ENCODE measurements around the gene KIF16B. TPM values are rescaled to one million over a fixed set of nuclear protein-coding genes. Genes with fewer than 3 reads are reported as not detected.

KIF16B gene
- polyA plus RNA-seq, 1 experiment: 10.2 TPM

GRCh38 chr20:16493486-16493885, 79.8 kb downstream of the KIF16B start:
- Histone ChIP-seq H3K27me3 (ENCODE audit: control insufficient read depth, insufficient read depth, low read length) (no peaks in the 10 kb centered on the region), H3K9me3 (ENCODE audit: control insufficient read depth, insufficient read depth, low read length) (no peaks in the 10 kb centered on the region), H3K27ac (ENCODE audit: low read depth, low read length) (no peak overlapping the region), H3K4me3 (ENCODE audit: low read depth, low read length) (no peak overlapping the region)
- DNase-seq (ENCODE audit: low read depth, low spot score): no peak
- ChIA-PET POLR2A (no interaction called here), CTCF (interaction anchor here (1.0 kb wide), 1 partner anchor 18 kb away, joined by 5 read pairs; no protein-coding TSS in a partner anchor)
- no peak for TF ChIP-seq CTCF (IDR thresholded peaks at IDR 0.05; ENCODE audit: low read depth, low read length)

DNA sequence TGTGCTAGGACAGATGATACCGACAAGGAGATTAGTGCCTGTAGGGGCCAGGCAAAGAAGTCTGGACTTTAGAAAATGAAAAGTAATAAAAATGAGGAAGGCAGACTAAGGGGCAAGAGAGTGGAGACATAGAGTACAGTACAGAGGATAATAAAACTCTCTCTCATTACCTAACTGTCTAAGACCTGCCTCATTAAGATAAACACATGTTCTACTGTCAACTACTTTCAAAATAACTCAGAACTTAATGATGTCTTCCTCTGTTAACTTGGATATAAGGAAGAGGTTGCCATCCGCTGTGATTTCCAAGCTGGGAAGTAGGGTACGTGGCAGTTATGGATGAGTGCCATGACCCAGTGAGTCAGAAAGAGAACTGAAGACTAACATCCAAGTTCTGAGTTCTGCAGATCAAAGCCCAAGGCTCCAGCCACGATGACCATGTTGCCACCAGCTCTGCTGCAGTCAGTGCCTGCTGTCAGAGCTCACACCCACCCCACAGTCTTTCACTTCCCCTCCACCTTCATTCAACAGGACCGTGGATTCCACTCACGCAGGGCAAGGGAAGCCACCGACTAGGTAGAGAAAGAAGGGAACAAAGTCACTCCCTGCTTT, 81.8 kb downstream of the KIF16B start:
- ChIA-PET CTCF (interaction anchor here (1.2 kb wide), 1 partner anchor 16 kb away, joined by 9 read pairs; no protein-coding TSS in a partner anchor), POLR2A (no interaction called here)
- Histone ChIP-seq H3K27ac (ENCODE audit: low read depth, low read length) (no peak overlapping the region), H3K27me3 (ENCODE audit: control insufficient read depth, insufficient read depth, low read length) (no peaks in the 10 kb centered on the region), H3K9me3 (ENCODE audit: control insufficient read depth, insufficient read depth, low read length) (no peaks in the 10 kb centered on the region), H3K4me3 (ENCODE audit: low read depth, low read length) (no peak overlapping the region)
- TF ChIP-seq CTCF (IDR thresholded peaks at IDR 0.05; ENCODE audit: low read depth, low read length): no peak
- DNase-seq (ENCODE audit: low read depth, low spot score): no peak

DNA sequence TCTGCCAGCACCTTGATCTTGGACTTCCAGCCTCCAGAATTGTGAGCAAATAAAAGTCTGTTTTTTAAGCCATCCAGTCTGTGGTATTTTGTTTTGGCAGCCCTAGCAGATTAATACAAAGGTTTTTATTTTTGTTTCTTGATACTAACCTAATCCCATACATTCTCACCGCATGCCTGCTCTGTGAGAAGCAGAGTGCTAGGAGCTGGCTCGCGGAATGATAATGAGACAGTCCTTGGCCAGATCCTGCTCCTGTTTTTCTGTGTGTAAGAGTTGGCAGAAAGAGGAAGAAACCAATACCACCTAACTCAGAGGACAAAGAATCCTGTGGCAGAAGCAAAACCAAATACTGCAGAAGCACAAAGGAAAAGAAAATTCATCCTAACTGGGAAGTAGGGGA, 82.6 kb downstream of the KIF16B start:
- Histone ChIP-seq H3K9me3 (ENCODE audit: control insufficient read depth, insufficient read depth, low read length) (no peaks in the 10 kb centered on the region), H3K4me3 (ENCODE audit: low read depth, low read length) (no peak overlapping the region), H3K27me3 (ENCODE audit: control insufficient read depth, insufficient read depth, low read length) (no peaks in the 10 kb centered on the region), H3K27ac (ENCODE audit: low read depth, low read length) (no peak overlapping the region)
- CTCF ChIA-PET: no interaction called here
- TF ChIP-seq CTCF (IDR thresholded peaks at IDR 0.05; ENCODE audit: low read depth, low read length): no peak
- no peak for DNase-seq (ENCODE audit: low read depth, low spot score)
- POLR2A ChIA-PET: no interaction called here

DNA sequence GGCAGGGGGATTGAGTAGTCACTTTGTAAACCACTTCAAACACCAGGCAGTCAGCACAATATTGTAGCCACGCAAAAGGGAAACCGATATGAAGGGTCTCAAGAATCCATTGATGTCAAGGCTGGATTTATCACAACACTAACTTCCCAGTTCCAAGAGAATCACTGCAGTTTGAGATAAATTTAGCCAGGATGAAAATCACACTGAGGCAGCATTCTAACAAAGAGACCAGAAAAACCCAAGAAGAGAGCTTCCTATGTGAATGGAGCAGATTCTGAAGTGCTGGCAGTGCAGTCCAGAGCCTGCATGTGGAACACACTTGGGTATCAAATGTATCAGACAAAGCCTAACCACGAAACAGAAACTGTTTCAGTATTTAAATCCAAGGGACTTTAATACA, 84.6 kb downstream of the KIF16B start:
- ChIA-PET POLR2A (no interaction called here), CTCF (no interaction called here)
- no peak for TF ChIP-seq CTCF (IDR thresholded peaks at IDR 0.05; ENCODE audit: low read depth, low read length)
- H3K27ac ChIP-seq (ENCODE audit: low read depth, low read length): no peak overlapping the region
- H3K4me3 ChIP-seq (ENCODE audit: low read depth, low read length): no peak overlapping the region
- no peaks in the 10 kb centered on the region for H3K9me3 ChIP-seq (ENCODE audit: control insufficient read depth, insufficient read depth, low read length)
- DNase-seq (ENCODE audit: low read depth, low spot score): no peak
- H3K27me3 ChIP-seq (ENCODE audit: control insufficient read depth, insufficient read depth, low read length): no peaks in the 10 kb centered on the region

- no peaks in the 10 kb centered on the region for H3K27me3 ChIP-seq (ENCODE audit: control insufficient read depth, insufficient read depth, low read length)
- no peak overlapping the region for H3K4me3 ChIP-seq (ENCODE audit: low read depth, low read length)
- no peak for DNase-seq (ENCODE audit: low read depth, low spot score)
- POLR2A ChIA-PET: no interaction called here
- H3K9me3 ChIP-seq (ENCODE audit: control insufficient read depth, insufficient read depth, low read length): no peaks in the 10 kb centered on the region
- no peak overlapping the region for H3K27ac ChIP-seq (ENCODE audit: low read depth, low read length)
- CTCF ChIA-PET: interaction anchor here (1.2 kb wide), 1 partner anchor 30 kb away, joined by 3 read pairs; no protein-coding TSS in a partner anchor
- TF ChIP-seq CTCF (IDR thresholded peaks at IDR 0.05; ENCODE audit: low read depth, low read length): no peak
Measured at GRCh38 chr20:16488086-16488485, 85.2 kb downstream of the KIF16B start.

All from AG04450 (cell line).